Stimulated activated CD4-positive, alpha-beta T cell treated with anti-CD3 and anti-CD28 coated beads, Interleukin-1b, Interleukin-23, amount 100 ng/mL, for 48 hours (primary cell): ENCODE data around the gene LEFTY2.

Experiments
- DNase-seq: peaks from one replicate; pipeline ENCODE4 v3.0.0-alpha.2; 2020

LEFTY2 gene

DNA sequence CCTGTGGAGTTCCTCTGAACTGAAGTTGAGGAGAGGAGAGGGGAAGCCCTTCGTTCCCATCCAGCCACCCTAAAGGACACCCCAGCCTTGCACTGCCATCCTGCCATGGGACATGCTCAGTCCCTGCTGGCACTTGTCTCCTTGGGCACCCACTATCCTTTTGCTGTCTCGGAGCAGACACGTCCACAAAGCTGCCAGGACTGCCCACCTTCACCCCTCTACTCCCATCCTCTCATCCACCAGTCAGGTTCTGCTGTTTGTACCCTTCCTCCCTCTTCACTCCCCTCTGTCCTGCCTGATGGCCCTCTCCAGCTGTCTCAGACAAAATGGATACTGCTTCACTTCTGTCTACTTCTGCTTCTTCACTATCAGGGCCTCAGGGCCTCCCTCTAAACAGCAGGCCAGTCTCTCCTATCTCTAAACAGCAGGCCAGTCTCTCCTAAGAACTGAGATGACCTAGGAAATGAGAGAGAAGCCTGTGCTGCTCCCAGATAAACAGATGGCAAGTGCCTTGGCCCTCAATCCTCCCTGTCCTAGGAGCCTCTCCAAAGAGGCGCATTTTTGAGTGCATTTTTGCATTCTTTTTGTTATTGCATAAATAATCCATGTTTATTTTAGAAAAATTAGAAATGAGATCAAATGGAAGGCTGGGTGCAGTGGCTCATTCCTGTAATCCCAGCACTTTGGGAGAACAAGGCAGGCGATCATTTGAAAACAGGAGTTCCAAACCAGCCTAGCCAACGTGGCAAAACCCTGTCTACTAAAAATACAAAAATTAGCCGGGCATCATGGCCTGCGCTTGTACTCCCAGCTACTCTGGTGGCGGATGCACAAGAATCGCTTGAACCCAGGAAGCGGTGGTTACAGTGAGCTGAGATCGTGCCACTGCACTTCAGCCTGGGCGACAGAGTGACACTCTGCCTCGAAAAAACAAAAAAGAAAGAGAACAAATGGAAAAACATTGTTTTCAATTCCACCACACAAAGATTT, 12.5 kb downstream of the LEFTY2 start:
- DNase-seq, result peak; percentile 19

DNA sequence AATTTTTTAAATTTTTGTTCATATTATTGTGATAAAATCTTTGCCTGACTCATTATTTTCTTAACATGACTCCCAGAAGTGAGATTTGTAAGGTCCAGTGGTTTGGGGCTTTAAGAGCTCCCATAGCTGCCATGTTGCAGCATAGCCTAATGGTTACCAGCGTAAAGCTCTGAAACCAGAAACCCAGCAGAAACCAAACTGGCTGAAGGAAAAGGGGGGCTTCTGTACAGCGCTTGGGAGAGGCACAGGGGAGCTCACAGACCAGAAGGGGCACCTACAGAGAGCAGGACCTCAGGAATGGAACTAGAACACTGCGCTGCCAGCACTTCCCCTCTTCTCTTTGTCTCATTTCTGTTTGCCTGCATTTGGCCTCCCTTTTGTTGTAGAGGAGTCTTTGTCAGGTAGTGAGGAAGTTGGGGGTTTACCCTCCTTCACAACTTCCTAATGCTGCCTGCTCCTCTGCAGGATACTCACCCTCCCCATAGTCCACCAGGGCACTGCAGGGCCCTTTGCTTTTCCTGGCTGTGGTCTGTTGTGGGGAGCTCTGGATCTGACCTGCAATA, 14.4 kb downstream of the LEFTY2 start:
- DNase-seq, result no peak

DNA sequence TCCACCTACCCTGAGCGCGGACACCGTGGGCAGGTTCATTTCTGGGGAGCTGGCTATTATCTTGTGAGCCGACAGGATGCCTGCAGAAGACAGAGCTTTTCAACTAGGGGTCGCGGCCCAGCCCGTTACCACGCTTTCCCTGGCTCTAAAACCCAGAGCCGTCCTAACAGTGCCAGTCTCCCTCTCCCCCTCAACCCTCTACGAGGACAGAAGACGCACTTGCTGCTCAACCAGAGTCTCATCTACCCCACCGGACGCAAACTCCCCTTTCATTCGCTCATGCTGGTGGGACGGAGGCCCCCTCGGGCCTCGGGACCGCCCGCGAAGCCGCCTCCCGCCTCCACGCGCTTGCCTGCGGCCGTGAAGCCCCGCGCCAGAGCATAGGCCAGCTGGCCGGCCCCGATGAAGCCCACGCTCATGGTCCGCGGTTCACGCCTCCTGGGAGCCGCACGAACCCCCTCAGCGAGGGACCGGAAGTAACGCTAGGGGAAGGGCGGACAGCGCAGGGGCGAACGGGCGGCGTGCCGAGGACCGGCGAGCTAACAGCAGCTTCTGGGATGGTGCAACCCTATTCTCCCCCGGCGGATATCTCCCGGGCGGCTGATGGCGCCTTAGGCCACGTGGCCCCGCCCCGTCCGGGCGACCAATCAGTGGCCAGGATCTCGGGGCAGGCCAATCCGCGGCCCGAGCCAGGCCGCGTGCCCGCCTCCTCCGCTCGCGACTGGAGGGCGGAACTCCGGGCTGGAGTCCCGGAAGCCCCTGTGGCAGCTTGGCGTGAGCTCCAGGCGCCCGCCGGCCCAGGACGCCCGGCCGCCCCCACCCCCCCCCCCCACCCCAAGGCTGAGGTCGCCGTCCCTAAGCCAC, 17.1 kb downstream of the LEFTY2 start, which contains the start of gene PYCR2:
Gene PYCR2, minus strand, starts transcription at position 559 of the 864 bp plus-strand sequence. Its CDS starts 140 bp downstream, at position 419.
- DNase-seq, result peak; percentile 95

DNA sequence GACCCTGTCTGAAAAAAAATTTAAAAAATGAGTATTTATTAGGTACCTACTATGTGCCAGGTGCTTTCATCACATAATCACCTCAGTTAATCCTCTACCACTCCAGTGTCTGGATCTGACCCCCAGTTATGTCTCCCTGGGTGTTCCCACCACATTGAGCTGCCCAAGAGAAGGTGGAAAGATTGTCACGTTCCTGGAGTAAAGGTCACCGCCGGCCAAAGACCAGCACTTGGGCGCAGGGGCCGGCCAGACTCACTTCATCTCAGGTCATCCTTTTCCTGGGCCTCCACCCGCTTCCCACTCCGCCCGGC, 17.7 kb downstream of the LEFTY2 start:
- DNase-seq, result no peak

DNA sequence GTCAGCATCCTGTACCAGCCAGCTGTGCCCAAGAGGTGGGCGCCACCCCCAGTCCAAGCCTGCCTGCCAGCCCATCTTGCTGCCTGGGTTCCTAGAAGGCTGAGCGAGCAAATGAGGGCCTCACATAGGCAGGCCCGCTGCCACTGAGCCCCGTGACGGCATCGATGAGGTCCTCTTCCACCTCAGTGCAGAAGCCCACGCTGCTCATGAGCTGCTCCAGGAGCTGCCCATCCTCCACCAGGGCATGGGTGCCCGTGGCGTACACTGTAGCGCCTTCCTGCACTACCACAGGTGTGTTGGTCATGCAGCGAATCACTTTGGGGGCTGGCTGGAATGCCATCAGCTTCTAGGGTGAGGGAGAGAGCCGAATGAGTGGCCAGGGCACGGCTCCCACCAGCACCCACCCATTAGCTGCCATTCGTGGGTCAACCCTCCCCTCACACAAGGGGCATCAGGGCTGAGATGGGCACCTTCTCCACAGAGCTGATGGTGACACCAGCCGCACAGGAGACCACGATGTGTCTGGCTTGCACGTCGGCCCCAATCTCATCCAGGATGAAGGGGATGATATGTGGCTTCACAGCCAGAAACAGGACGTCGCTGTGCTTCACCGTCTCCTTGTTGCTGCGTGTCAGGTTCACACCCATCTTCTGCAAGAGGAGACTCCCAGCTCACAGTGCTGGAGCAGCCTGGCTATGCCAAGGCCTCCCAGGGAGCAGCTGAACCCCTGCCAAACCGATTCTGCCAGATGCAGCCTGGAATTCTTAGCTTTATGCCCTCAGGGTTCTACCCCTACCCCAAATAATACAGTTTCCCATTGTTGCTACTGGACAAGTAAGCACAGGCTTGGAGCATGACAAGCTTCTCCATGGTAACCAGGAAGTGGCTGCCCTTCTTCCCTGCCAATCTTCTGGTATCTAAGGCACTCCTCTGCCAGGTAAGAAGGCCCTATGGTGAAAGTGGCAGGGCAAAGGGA, 19.0 kb downstream of the LEFTY2 start:
- no peak for DNase-seq

DNA sequence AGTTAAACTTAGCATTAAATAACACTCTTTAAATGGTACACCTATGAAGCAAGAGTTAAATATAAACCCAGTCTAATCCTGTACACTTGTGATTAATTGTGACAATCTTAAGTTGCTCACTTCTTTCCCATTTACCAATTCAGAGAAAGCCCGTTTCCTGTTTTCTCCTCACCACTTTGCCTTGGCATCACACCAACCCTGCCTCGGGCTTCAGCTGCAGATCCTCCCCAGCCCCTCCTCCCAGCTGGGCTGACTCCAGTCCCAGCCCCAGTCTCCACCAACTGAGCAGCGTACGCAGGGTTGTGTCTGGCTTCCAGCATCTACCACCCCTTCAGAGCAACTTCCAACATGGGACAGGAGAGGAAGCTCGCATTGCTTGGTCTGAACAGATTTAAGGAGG, 21.1 kb downstream of the LEFTY2 start:
- peak; percentile 47 for DNase-seq

DNA sequence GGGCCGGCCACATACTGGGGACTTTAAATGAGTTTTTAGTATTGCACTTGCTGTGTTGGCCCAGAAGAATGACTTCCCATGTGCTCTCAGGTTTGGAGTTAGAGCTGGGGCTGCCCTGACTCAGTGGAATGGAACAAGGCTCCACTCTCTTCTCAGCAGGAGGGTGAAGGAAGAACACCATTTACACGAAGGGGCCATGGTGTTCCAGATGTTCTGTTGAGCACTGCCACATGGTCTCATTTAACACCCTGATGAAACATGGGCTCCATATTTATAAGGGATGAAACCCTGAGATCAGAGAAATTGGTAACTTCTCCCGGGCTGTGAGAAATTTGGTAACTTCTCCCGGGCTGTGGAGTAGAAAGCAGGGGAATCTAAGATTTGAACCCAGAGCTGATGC, 22.7 kb downstream of the LEFTY2 start:
- no peak for DNase-seq

DNA sequence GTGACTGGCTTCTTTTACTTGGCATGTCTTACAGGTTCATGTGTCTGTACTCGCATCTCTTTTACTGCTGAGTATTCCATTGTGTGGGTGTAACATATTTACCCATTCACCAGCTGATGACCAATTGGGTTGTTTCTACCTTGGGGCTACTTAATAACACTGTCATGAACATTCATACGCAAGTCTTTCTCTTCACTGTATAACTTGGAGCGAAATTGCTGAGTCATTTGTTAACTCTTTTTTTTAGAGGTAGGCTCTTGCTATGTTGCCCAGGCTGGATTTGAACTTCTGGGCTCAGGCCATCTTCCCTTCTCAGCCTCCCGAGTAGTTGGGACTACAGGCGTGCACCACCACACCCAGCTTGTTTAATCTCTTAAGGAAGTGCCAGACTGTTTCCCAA, 23.5 kb downstream of the LEFTY2 start:
- no peak for DNase-seq

DNA sequence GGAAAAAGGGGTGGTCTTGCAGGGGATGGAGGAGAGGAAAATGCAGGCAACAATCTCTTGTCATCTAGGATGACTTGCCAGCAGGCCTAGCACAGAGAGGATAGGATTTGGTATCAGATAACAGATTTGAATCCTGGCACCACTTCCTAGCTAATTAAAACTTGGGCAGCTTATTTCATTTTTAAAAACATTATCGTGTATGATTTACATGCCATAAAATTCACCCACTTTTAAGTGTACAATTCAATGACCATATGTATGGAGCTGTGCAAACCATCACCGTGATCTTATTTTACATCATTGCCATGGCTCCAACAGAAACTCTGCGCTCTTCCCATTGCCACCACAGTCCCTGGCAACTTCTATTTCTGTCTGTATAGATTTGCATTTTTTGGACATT, 23.9 kb downstream of the LEFTY2 start:
- no peak for DNase-seq

DNA sequence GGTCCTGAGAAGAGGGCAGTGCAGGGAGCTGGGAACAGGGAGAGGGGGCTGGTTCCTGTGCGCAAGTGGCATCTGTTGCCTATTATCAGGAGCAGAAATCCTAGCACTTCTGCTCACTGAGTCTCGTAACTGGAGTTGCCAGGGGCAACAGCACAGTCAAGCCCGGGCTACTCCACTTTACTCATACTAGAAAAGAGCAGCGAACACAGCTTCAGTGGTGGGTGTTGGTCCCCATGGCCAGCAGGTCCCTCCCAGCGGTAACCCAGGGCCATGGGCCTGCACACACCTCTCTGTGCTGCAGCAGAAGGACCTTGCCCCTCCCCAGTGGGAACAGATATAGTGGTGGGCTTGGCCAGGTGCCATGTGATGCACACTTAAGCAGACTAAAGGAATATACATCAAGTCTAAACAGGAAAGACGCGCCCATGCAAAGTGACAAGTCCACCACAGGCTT, 25.5 kb downstream of the LEFTY2 start:
- no peak for DNase-seq

DNA sequence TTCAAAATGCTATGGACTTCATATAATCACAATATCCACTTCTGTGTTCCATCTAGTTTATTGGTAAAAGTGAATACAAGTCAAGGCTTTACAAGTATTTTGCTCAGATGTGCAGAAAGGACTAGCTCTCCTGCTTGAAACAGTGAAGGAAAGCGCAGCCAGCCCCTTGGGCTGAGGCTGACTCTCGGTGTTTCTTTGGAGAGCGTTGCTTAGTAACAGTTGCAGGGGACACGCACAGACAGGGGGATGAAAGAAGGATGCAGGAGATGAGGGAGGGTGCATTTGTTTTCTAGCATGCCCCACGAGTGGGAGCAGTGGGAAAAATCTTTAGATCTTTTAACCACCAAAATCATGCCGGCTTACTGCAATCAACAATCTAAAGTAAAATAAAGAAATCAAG, 26.1 kb downstream of the LEFTY2 start:
- DNase-seq, result no peak

DNA sequence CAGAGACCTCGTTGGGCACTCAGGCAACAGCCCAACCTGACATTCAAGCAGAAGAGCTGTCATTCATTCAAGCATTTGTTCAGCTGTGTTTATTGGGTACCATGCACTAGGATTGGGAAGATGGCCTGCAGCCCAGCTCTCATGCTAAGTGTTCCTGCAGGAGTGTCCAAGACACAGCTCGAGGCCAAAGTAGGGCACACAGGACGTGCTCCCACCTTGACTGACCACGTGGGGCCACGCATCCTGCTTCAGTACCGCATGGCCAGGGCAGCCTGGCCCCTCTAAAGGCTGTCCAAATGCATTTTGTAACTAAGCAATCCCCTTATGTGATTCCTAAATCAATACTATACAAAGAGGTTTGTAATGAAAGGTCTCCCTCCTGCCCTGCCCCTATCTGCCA, 26.6 kb downstream of the LEFTY2 start:
- no peak for DNase-seq

DNA sequence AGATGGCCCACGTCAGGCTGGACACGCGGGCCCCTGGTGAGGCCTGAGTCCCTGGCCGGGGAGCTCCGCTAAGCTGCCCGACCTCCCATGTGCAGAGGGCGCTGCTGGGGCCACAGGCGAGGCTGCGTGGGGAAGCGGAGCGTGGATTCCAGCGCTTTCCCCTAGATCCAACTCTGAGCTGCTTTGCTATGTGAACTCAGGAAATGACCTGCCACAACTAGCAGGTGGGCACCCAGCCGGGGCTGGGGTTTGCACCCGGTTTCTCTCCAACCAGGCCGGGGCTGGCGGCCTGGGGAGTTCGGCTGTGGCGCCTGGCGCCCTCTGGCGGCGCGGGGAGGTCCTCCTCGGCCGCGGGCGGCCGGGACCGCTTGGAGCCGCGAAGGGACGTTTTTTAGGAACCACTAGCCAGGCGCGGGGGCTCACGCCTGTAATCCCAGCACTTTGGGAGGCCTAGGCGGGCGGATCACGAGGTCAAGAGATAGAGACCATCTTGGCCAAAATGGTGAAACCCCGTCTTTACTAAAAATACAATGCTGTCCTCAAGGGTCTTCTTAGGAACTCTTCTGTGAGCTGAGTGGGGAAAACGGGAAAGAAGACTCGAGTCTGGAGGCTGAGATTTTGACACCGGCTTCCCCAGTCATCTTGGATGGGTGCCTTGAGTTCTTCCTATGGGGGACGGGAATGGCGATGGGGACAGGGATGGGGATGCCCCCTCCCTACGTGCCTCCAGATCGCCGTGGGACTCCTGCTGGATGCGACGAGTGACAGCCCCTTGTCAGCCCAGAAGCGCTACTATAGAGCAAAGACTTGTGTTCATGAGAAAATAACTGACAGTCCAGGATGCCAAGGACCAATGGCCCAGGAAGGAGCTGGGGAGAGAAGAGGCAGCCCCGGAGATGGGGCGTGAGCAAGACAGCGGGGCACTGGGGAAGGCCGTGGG, 29.6 kb downstream of the LEFTY2 start:
- DNase-seq, result peak; percentile 63

DNA sequence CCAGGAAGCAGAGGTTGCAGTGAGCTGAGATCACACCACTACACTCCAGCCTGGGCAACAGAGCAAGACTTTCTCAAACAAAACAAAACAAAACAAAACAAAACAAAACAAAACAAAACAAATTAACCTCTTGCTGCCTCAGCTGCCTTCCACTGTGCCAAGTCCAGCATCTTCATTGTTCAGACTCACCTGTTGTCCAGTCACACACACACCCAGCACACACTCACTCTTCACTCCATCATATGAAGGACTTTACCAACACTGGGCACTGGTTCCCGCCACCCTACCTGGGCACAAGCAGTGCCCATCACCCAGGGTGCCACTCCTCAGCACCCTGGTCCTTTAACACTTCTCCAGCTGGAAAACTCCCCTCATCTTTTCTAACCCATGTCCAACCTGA, 31.5 kb downstream of the LEFTY2 start:
- no peak for DNase-seq

DNA sequence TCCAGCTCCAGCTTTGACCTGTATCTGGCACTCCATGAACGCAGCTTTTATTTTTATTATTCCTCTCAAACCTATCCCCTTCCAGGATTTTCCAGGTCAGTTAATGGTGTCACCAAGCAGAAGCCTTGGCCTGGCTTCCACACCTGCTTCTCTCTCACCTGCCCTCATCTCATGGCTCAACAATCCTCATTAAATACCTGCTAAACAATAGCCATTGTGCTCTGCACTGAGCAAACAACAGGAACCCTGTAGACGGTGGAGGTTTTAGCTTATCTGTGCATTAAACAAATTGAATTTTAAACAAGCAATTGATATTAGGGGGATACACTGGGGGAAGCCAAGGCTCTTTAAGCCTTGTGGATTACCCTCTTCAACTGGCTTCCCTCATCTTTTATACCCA, 32.2 kb downstream of the LEFTY2 start:
- no peak for DNase-seq

DNA sequence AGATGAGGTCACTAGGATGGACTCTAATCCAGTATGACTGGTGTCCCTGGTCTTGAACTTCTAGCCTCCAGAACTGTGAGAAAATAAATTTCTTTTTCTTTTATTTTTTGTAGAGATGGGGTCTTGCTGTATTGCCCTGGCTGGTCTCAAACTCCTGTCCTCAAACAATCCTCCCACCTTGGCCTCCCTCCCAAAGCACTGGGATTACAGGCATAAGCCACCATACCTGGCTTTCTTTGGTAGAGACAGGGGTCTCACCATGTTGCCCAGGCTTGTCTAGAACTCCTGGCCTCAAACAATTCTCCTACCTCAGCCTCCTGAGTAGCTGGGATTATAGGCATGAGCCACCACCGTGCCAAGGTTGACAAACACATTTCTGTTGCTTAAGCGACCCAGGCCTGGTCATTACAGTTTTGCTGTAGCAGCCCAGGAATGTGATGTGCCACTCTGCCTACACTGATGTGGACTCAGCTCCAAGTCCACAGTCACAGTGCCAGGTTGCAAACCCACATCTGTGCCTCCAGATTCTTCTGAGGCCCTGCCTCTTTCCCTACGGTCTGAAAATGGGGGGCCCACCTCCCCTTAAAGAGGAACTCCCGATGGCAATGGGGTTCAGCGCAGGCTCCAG, 32.9 kb downstream of the LEFTY2 start:
- no peak for DNase-seq

DNA sequence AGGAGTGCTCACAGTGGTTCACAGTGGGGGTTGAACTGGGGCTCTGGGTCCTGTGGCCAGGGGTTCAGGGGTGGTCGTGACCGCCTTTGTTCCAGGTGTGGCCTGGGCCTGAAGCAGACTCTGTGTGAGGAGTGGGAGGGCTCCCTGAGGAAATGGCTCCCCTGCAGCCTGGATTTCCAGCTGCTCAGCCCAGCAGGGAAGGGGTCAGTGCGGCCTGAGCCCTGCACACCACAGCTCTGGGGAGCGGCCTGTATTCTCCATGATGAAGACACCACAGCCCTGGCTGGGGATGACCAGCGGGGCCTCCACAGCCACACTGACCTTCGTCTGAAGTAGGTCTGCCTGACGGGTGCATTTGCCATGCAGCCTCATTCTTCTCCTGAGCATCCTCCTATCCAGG, 33.7 kb downstream of the LEFTY2 start:
- no peak for DNase-seq

DNA sequence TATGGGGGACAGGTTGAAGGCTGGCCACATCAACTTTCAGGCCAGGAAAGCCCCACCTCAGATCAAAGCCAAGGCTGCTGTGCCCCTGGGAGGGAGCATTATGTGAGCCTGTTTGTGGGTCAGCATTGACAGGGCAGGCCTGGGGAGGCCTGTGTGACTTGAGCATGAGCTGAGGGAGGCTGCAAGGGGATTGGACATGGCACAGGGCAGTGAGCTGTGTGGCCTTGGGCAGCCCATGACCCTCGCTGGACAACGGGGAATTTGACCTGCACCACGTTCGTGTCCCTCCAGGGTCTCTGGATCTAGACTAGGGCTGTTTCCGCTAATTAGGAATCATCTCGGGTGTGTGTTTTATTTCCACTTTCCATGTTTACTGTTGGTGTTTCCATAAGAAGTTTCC, 34.6 kb downstream of the LEFTY2 start:
- DNase-seq, result no peak

DNA sequence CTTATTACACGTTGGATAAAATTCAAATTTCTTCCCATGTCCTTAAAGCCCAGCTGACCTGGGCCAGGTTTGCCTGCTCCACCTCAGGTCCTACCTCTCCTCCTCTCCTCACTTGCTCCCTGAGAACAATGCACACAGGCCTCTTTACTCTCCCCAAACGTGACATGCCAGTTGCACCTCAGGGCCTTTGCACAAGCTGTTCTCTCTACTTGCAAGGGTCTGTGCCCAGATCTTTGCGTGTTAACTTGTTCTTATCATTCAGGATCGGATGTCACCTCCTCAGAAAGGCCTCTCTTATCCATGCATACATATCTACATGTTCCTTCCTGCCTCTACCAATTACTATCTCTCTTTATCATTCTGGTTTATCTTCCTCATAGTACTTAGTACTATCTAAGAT, 37.4 kb downstream of the LEFTY2 start:
- no peak for DNase-seq
